GM19099 (cell line): Measurements from ENCODE around the gene CSRP3.

Experiments used
- POLR2A ChIP-seq: IDR thresholded peaks from 3 replicates; pipeline ENCODE4 v1.6.1; 2011; ENCODE audit warnings: low read depth; ENCODE audit not compliant: insufficient read length; ENCODE audit errors: extremely low read depth

The CSRP3 gene

DNA sequence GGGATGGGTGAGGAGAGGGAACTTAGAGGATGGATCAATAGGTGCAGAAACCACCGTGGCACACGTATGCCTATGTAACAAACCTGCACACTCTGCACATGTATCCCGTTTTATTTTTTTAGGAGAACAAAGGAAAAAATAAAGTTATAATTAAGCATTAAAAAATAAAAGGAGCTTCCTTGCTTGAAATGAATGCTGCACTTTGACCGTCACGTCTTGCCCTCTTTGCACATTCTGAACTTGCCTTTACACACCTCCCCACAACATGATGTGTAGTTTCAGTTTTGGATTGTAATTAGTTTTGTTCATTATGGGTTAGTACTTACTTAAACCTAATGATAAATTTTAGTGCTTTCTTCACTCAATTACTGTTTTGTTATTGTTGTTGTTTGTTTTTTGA is 3.1 kb upstream of the CSRP3 start:
- TF ChIP-seq POLR2A, result no peak

DNA sequence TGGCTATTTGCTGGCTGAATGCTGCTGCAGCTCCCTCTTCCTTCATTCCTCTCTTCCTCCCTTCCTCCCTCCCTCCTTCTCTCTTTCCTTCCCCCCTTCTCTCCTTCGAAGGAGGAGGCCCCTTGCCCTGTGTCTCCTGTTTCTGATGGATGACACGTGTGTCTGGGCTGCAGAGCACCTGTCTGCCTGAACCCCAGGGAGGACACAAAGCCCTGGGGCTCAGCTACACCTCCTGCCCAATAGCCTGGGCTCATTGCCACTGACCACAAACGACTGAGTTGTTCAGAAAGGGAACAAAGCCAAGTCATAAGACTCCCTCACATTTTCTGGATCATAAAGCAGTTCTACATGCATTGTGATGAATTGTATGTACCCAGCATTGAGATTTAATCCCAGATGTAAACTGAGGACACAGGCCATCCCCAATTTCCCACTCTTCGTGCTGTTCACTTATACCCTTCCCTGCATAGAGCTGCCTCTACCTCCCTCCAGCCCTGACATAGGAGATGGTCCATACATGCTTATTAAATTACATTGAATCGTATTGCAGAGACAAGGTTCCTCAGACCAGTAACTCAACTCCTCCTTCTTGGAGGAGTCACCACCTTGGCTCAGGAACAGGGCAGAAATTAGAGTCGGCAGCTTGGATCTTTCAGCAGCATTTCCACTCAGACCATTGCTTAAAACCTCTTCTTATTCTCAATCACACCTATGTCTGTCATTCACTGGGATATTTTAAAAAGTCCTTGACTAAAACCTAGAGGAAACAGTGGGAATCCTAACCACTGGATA is 1.2 kb downstream of the CSRP3 start:
- TF ChIP-seq POLR2A, result no peak

DNA sequence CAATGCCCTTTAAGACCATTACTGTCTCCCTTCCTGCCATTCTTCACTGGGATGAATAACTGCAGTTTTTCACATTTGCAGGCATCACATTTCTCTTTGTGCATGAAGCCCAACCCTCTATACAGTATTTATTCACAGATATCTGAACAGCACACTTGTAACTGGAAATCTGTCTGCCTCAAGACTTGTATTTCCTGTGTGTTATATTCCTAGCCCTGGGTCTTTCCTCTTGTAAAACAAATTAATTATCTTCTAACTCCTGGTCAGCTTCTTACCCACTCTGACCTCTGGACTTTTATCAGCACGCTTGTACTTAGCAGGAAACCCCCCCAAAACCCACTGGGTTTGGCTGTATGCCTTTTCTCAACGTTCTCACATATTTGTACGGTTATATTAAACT is 2.0 kb downstream of the CSRP3 start:
- TF ChIP-seq POLR2A, result no peak

DNA sequence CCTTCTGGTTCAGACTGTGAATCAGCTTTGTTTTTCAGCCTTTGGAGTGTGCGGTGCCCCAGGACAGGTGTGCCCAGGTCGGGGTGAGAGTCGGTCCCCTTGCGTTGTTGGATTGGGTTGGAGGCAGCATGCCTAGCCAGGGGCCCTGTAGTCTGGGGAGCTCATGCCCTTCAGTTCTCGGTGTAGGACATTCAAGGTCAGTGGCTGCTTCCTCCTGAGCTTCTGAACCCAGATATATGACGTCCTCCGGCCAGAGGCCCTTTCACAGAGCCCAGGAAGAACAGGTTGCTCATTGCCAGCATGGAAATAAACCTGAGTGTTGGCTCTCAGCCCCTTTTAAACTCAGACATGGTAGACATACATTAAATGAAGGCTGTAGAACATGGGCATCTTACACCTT is 2.7 kb downstream of the CSRP3 start:
- TF ChIP-seq POLR2A, result no peak

DNA sequence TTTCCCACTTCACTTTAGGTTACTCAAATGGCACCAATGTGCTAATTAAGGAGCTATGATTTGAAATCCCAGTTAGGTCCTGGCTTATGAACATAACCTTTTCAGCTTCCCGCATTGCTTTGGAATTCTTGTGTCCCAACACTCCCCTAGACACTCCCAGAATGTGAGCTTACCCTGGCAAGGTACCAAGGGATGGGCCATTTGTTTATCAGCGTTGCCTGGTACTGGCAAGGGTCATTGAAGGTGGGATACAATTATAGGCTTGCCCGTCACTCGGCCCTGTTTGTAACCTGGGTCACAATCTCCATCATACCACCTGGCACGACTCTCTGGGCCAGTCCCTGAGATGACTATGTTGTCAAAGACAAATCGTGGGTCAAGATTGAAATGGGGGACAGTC is 5.4 kb downstream of the CSRP3 start:
- TF ChIP-seq POLR2A, result no peak

DNA sequence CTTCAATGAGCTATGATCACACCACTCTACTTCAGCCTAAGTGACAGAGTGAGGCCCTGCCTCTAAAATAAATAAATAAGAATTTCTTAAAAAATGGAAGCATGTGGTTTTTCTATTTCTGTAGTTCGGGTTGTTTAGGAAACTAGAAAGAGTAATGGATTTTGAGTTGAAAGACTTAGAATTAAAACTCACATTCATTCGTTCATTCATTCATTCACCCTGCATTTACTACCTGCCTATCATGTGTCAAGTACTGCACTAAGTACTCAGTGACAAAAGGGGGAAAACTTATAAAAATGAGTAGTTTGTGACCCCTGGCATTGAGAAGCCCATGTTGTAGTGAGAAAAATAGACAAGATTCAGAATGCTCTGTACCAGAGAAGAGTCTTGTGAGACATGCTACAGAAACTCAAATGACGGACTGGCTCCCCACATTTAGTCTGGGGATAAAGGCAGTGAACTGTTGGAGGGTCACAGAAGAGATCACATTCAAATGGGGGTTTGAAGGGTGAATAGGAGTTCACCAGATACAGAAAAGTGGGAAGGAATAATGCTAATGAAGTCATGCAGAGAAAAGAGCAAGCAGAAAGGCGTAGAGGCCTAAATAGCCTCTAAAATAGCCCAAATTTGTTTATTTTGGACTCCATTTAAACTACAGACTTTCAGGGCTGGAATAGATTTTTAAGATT is 7.0 kb downstream of the CSRP3 start:
- TF ChIP-seq POLR2A, result no peak

DNA sequence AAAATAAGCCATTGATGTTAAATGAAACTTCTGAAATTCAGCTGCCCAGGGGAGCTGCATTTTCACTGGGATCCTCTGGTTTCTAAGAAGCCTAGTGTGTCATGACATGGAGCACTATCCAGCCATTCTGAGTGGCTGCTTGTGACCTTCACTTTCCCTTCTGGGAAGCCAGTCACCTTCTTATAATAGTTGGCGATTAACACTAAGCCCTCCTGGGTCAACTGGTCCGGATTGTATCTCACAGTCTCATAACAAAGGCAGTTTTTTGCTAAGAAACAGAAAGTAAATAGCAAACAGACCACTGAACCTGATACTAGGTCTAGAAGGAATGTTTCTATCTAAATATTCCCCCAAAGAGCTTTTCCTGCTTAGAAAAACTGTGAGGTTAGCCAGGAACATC is 7.9 kb downstream of the CSRP3 start:
- no peak for TF ChIP-seq POLR2A

DNA sequence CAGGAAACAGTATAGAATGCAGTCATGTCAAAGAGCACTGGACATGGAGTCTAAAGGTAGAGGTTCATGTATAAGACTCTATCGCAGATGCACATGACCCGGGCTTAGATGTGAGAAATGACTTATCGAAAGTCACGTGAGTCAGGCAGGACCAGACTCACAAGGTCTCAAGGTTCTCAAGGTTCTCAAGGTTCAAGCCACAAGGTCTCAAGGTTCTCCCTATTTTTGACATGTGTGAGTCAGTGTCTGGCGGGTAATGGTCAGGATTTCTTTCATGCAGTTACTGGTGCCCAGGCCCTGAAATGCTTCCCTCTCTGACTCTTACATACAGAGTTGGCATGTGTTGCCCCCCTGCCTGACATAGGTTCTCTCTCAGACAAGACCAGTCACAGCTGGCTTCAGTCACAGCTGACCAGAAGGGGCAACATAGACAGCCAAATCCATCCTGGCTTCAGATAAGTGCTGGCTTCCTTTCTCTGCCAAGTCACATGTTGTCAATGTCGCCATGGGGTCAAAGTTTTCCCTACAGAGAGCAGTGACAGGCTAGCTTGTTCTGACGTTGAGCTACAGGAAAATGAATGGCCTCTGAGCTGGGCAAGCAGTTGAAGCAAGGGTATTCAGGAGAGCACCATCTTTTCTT is 10.1 kb downstream of the CSRP3 start:
- TF ChIP-seq POLR2A, result no peak

DNA sequence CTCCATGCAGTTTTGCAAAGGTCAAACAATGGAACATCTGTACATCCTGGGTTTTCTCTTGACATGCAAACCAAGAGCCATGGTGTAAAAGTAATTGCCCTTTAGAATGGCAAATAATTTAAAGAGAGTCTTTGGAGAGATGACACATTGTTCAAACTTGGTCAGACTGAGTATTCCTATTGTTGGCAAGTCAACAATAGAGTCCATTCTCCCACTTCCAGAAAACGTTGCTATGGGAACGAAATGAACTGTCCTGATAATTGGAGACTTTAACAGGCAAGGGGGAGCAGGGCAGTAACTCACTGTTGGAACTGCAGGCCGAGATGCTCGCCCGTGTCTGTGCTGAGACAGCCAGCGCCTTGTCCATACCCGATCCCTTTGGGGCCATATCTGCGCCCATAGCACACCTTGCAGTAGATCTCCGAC is 13.9 kb downstream of the CSRP3 start:
- TF ChIP-seq POLR2A, result no peak

DNA sequence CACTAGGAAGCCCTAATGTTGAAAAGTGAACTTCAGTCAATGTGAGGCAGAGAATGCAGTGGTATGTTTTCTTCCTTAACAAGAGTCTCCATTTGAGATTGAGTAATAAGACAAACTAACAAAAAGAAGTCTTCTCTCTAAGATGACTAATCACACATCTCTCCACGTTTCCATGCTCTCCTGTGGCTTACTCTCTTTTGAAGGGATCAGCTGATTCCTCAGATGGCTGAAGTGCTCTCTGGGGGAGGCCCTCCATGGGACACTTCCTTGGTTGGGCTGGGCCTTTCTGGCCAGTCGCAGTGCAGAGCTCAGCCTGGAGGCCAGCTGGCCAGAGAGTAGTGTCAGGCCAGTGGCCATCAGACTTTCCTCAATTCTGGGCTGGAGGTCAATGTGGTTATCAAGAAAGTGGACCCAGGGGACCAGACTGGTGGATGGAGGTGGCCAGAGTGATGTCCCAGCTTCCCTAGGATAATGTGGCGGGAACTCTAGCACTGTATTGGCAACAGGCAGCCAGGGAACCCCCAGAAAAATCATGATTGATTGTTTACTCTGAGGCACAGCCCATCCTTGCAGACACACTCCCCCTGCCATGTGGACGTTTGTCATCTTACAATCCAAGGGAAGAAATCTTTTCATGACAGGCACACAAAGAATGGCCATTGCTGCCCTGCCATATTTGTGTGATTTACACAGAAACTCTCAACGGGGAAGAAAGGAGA is 14.5 kb downstream of the CSRP3 start:
- no peak for TF ChIP-seq POLR2A

DNA sequence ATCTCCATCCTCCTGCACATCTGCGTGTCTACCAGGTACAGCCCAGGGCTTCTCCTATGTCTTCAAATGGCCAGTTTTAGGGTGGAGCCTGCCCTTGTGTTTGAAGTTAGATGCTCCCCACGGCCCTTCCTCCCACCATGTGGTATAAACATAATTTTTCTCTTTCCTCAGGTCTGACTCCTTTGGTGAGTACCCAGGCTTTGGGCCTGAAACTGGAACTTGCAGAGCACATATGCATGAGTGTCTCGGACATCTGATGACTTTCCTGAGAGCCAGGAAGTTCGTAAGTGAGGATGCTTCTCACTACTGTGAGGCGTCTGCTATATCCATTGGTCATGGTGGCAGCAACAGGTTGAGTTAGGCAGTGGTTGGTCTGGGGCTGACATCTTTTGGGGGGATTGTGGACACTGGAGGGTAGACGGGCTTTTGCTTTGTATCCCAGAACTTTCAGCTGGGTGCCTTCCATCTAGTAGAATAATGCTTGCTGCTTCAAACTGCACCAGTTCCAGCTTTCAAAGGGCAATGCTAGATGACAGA is 16.2 kb downstream of the CSRP3 start:
- TF ChIP-seq POLR2A, result no peak

DNA sequence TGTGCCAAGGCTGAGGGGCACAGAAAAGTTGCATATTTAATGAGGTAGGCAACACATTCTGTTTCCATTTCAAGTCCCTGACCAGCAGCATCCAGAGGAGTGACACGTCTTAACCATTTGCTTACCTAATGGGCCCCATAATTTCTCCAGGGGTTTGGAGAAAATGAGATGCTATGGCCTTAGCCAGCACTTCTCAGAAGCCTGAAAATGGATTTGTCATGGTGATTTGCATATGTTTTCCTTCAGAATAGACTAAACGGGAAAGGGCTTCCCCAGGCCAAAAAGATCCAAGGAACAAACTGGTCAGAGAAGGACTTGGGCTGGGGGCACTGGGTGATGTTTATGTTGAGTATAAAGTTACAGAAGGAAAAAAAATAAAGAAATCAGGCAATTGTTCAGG is 16.7 kb downstream of the CSRP3 start:
- TF ChIP-seq POLR2A, result no peak

DNA sequence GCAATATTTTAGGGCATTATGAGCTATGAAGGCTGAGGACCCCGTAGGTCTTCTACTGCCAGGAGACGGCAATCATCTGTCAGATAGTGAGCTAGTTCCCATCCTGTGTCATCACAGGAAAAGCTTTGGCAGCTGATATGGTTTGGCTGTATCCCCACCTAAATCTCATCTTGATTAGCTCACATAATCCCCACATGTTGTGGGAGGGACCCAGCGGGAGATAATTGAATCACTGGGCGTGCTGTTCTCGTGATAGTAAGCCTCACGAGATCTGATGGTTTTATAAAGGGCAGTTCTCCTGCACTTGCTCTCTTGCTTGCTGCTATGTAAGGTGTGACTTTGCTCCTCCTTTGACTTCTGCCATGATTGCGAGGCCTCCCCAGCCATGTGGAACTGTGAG is 18.1 kb downstream of the CSRP3 start:
- no peak for TF ChIP-seq POLR2A

DNA sequence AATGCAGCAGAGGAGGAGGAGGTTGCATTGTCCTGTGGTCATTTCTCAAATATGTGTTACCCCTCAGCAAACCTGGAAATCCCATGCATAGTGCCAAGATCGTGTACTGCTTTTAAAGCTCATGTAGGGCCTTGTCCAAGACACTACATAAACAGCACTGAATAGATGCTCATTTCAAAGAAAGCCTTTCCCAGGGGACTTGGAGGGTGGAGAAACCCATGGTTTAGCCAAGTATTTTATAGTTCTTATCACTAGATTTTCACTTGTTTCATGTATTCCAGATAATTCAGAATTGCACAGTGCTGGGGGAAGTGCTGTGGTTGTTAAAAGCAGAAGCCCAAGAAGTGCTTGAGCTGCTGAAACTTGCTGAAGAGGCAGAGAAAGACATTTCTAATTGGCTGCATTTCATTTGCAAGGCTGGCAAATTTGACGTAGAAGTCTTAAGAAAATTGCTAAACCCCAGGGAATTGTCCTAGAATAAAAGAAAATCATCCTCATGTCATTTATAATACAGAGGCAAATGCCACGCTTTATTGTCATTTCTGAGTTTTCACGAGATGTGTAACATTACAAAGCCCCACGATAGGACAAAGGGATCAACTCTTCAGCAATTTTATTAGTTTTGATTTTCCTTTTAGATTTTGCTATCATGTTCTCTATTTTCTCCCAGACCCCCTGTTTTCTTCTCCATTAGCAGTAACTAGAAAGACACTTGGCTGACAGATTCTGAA is 20.1 kb downstream of the CSRP3 start:
- no peak for TF ChIP-seq POLR2A
